Retinal pigment epithelial cell (primary cell): ENCODE measurements around the gene LRRC18.

Experiments
- DNase-seq: peaks from one replicate; pipeline ENCODE4 v3.0.0-alpha.2; 2010; ENCODE audit warnings: low read depth
- H3K4me3 ChIP-seq: 2 replicates; pipeline ENCODE4 v1.5.1; 2011; ENCODE audit warnings: mild to moderate bottlenecking, low read length, control low read depth, moderate library complexity
- TF ChIP-seq, protein P1 (sequence below): conservative IDR thresholded peaks from 2 replicates; pipeline ENCODE4 v1.5.1; 2011; ENCODE audit warnings: low read depth, low read length, control low read depth, inconsistent platforms

Gene LRRC18

DNA sequence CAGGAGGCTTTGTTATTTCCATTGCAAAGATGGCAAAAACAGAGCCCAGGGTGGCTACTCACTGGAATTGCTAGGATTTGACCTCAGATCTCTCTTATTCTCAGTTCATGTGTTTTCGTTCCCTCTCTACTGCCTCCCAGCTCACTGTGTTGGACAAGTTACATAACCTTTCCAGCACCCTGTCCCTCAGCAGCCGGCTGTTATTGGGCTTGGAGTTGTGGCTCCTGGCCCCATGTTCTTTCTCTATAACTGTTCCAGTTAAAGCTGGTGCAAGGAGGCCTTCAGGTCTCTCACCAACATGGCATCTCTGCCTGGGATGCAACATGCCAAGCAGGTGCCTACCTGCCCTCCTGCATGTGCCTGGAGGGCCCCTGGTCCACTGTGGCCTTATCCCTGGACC is 56.8 kb downstream of the LRRC18 start:
- no peak for DNase-seq
- TF ChIP-seq, protein P1, sequence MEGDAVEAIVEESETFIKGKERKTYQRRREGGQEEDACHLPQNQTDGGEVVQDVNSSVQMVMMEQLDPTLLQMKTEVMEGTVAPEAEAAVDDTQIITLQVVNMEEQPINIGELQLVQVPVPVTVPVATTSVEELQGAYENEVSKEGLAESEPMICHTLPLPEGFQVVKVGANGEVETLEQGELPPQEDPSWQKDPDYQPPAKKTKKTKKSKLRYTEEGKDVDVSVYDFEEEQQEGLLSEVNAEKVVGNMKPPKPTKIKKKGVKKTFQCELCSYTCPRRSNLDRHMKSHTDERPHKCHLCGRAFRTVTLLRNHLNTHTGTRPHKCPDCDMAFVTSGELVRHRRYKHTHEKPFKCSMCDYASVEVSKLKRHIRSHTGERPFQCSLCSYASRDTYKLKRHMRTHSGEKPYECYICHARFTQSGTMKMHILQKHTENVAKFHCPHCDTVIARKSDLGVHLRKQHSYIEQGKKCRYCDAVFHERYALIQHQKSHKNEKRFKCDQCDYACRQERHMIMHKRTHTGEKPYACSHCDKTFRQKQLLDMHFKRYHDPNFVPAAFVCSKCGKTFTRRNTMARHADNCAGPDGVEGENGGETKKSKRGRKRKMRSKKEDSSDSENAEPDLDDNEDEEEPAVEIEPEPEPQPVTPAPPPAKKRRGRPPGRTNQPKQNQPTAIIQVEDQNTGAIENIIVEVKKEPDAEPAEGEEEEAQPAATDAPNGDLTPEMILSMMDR = no peak
- H3K4me3 ChIP-seq = no peak overlapping the region

DNA sequence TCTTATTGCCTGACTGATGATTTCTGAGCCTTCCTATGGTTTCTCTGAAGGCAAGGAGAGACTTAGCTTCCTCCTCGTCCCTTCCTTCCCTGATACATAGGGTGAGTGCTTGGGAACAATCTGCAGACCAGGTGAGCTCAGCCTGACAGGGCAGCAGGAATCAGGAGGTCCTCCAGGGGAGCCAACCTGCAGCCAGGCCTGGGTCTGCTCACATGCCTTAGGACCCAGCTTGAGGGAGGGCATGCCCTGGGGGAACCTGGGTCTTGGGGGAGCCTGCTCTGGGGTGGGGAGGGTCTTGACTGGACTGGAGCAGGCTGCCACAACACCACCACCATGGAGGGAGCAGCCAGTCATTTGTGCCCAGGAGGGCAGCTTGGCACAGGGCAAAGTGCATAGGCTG is 57.7 kb downstream of the LRRC18 start:
- no peak overlapping the region for H3K4me3 ChIP-seq
- TF ChIP-seq, protein P1 = no peak
- DNase-seq = no peak

DNA sequence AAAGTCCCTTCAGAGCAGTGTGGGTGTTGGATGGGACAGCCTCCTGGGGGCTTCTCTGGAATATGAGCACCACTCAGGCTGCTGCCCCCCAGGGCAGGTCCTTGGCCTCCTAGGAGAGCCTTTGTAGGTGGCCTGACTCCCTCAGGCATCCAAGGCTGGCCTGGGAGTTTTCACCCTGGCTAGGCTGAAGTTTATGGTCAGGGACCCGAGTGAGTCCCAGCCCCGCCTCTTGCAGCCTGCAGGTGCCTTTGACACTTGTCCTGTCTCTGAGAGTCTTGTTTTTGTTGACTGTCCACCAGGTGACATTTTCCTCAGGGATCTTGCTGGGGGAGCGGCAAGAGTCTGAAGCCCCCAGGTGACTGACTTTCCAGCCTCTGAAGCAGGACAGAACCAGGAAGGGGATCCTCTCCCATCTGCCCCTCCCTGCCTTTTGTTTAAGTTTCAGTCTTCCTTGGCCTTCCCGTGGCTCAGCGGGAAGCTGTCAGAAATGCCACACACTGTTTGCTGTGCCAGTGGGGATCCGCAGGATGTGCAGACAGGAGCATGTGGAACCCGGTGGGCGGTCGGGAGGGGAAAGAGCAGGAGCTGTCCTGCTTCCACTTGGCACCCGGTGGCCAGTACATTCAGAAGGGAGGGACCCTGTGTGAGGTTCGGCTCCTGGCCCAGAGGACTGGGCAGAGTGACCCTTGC is 59.5 kb downstream of the LRRC18 start:
- no peak for DNase-seq
- no peak overlapping the region for H3K4me3 ChIP-seq
- TF ChIP-seq, protein P1 = no peak

DNA sequence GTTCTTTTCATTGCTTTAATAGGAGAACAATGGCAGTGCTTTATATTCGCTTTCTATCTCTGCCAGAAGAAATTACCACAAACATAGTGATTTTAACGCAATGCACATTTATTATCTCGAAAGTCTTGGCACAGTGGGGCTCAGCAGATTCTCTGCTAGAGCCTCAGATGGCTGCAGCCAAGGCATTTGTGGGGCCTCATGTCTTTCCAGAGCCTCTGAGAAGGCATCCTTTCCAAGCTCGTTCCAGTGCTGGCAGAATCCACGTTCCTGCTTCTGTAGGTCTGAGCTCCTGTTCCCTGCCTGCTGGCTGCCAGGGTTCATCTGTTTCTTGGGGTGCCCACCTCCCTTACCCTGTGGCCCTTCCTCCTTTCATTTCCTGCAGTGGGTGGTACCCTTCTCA is 60.2 kb downstream of the LRRC18 start:
- DNase-seq = no peak
- H3K4me3 ChIP-seq = no peak overlapping the region
- TF ChIP-seq, protein P1 = no peak

DNA sequence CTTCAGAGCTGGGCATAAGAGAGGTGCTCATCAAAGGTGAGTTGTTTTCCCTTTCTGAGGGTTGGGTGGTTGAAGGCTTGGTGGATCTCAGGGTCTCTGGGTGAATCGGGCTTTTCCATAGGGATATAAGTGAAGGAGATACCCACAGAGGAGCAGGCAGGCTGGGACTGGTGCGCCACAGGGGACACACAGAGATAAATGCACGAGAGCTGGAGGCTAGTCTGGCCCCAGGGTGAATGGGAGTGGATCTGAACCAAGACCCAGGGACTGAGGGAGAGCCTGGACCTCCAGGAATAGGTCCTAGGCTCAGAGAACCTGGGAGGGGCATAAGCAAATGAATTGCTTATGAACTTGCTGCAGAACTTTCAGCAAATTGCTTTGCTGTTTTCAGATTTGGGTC is 61.5 kb downstream of the LRRC18 start:
- TF ChIP-seq, protein P1 = no peak
- H3K4me3 ChIP-seq = no peak overlapping the region
- DNase-seq = no peak

DNA sequence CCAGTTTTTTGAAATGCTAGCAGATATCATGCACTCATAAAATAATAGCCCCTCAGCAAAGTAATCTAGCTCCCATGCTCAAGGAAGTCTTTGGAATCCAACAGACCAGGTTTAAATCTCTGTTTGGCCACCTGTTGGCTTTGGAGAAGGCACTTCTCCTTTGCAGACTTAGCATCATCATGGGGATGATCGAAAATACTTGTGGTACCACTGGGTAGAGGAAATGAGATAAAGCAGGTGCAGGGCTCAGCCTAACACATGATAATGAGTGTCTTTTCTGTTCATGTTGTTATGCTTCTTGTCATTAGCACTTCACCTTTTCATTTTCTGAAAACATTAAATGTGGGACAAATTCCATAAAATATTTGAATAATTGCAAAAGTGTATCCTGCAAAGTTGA is 67.4 kb downstream of the LRRC18 start:
- no peak overlapping the region for H3K4me3 ChIP-seq
- no peak for DNase-seq
- TF ChIP-seq, protein P1 = no peak
